ENCODE measurements around the gene AZIN2.

DNA sequence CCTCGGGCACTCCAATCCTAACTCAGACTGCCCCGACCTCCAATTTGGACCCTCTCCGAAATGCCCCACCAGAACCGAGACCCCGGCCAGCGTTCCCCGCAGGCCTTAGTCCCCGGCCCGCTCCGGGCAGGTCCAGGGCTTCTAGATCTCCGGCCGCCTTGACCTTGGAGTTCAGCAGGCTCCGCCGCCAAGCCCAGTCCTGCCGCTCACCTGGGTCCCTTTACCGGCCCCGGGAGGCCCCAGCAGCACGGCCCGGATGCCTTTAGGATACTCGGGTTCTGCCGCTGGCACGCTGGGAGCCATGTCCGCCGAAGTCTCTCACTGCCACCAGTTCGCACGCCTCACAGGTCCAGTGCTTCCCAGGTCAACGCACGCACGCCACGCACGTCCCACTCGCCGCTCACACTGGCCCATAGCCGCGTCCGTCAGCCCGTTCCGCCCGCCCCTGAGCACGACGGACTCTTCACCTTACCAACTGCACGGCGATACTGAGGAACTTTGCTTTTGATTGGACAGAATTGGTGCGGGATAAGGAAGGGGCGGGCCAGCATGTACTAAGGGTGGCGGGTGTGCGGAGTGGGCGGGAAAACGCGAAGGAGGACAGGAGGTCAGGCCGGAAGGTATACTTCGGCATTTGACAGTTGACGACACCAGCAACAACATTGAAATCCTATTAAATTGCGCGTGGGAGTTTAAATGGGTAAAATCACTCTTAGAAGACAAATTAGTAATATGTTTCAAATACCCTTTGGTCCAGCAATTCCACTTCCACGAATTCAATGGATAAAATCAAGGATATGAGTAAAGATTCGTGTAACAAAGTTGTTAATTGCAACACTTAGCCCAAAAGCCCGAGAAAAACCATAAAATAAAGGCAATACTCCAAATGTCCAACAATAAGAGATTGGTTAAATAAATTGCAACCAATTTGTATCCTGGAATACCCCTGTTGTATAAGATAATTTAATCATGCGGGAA, 44.1 kb upstream of the AZIN2 start, which contains the start of gene AK2:
- TF ChIP-seq EZH2 (IDR thresholded peaks at IDR 0.05) = no peak
- TF ChIP-seq POLR2AphosphoS5 (IDR thresholded peaks at IDR 0.05; ENCODE audit: borderline replicate concordance, low read depth, low read length) = peak; percentile 79; the same call in 1 of the 2 replicates

All from SK-N-MC (cell line).